Nephron progenitor cell (in vitro differentiated cells): ENCODE data around the gene PITPNC1.

Experiments
- DNase-seq: peaks from one replicate; pipeline ENCODE4 v3.0.0; 2021
- H3K27ac Mint-ChIP-seq: 2 replicates; pipeline ENCODE4 v1.8.0; 2021; ENCODE audit warnings: mild to moderate bottlenecking, moderate library complexity, mixed read lengths
- H3K27me3 Mint-ChIP-seq: 2 replicates; pipeline ENCODE4 v1.8.0; 2021; ENCODE audit warnings: mild to moderate bottlenecking, low read depth, mixed read lengths; ENCODE audit not compliant: poor library complexity
- H3K36me3 Mint-ChIP-seq: 2 replicates; pipeline ENCODE4 v1.8.0; 2021; ENCODE audit warnings: low read depth, mixed read lengths
- H3K4me1 Mint-ChIP-seq: 2 replicates; pipeline ENCODE4 v1.8.0; 2021; ENCODE audit warnings: mixed read lengths
- H3K4me3 Mint-ChIP-seq: 2 replicates; pipeline ENCODE4 v1.8.0; 2021; ENCODE audit warnings: mild to moderate bottlenecking, moderate library complexity, mixed read lengths
- H3K9me3 Mint-ChIP-seq: 2 replicates; pipeline ENCODE4 v1.8.0; 2021; ENCODE audit warnings: mild to moderate bottlenecking, moderate library complexity, mixed read lengths
- TF ChIP-seq, protein P1 (sequence below): fragments of 200-600 bp; sonication (generic); IDR thresholded peaks from 2 replicates; pipeline ENCODE4 v1.5.0; 2021; ENCODE audit warnings: antibody characterized with exemption

PITPNC1 gene

DNA sequence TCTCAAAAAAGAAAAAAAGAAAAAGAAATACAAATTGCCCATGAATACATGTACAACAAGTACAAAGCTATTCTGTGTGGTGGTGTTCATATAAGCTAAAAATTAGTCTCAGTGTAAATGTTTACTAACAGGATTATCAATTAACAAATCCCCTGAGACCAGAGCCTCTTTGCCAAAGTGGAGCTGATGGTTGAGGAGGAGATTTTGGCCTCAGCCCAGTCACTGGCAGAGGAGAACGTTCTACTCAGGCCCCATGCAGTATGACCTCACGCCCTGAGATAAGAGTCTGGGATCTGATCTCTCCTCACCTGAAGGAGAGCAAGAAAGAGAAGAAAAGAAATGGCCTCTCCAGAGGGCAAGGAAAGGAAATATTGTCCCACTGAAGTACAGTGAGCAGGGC, 305.1 kb downstream of the PITPNC1 start:
- H3K9me3 Mint-ChIP-seq = no peaks in the 10 kb centered on the region
- no peak overlapping the region for H3K4me3 Mint-ChIP-seq
- peaks cover 4% of the 10 kb centered on the region for H3K36me3 Mint-ChIP-seq
- H3K4me1 Mint-ChIP-seq = peaks cover 15% of the 10 kb centered on the region
- DNase-seq = no peak
- no peaks in the 10 kb centered on the region for H3K27me3 Mint-ChIP-seq
- TF ChIP-seq, protein P1, sequence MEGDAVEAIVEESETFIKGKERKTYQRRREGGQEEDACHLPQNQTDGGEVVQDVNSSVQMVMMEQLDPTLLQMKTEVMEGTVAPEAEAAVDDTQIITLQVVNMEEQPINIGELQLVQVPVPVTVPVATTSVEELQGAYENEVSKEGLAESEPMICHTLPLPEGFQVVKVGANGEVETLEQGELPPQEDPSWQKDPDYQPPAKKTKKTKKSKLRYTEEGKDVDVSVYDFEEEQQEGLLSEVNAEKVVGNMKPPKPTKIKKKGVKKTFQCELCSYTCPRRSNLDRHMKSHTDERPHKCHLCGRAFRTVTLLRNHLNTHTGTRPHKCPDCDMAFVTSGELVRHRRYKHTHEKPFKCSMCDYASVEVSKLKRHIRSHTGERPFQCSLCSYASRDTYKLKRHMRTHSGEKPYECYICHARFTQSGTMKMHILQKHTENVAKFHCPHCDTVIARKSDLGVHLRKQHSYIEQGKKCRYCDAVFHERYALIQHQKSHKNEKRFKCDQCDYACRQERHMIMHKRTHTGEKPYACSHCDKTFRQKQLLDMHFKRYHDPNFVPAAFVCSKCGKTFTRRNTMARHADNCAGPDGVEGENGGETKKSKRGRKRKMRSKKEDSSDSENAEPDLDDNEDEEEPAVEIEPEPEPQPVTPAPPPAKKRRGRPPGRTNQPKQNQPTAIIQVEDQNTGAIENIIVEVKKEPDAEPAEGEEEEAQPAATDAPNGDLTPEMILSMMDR = no peak
- H3K27ac Mint-ChIP-seq = no peak overlapping the region

- peaks cover 3% of the 10 kb centered on the region for H3K27me3 Mint-ChIP-seq
- H3K27ac Mint-ChIP-seq = no peak overlapping the region
- H3K36me3 Mint-ChIP-seq = no peaks in the 10 kb centered on the region
- H3K4me1 Mint-ChIP-seq = peaks cover 10% of the 10 kb centered on the region
- H3K9me3 Mint-ChIP-seq = no peaks in the 10 kb centered on the region
- no peak overlapping the region for H3K4me3 Mint-ChIP-seq
- no peak for DNase-seq
- TF ChIP-seq, protein P1 = no peak
These were observed 308.3 kb downstream of the PITPNC1 start for GRCh38 chr17:67685351-67685750.

GRCh38 chr17:67686241-67686640, 309.2 kb downstream of the PITPNC1 start:
- Mint-ChIP-seq H3K4me3 (no peak overlapping the region), H3K27ac (no peak overlapping the region), H3K36me3 (no peaks in the 10 kb centered on the region), H3K9me3 (no peaks in the 10 kb centered on the region), H3K27me3 (peaks cover 3% of the 10 kb centered on the region), H3K4me1 (peaks cover 7% of the 10 kb centered on the region)
- DNase-seq = no peak
- TF ChIP-seq, protein P1 = no peak

DNA sequence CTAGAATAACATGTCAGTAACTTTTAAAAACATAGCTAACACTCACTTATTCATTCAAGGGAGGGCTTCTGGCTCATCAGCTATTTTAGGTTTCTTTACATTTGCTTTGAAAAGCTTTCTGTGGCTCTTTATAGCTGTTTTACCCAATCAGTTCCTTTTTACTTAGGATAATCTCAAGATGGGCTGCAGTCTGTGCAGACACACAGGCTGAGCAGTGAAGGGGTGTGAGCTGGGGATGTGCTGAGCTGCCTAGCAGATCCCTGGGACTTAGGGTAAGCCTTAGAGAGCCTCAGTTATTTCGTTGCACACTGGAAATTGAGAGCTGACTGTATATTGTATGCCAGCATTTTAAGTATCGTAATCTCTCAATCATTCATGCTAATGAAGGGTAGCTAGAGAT, 310.4 kb downstream of the PITPNC1 start:
- H3K36me3 Mint-ChIP-seq = peaks cover 9% of the 10 kb centered on the region
- H3K4me1 Mint-ChIP-seq = peaks cover 7% of the 10 kb centered on the region
- no peak overlapping the region for H3K4me3 Mint-ChIP-seq
- no peaks in the 10 kb centered on the region for H3K9me3 Mint-ChIP-seq
- no peak overlapping the region for H3K27ac Mint-ChIP-seq
- TF ChIP-seq, protein P1 = no peak
- DNase-seq = no peak
- H3K27me3 Mint-ChIP-seq = peaks cover 4% of the 10 kb centered on the region

DNA sequence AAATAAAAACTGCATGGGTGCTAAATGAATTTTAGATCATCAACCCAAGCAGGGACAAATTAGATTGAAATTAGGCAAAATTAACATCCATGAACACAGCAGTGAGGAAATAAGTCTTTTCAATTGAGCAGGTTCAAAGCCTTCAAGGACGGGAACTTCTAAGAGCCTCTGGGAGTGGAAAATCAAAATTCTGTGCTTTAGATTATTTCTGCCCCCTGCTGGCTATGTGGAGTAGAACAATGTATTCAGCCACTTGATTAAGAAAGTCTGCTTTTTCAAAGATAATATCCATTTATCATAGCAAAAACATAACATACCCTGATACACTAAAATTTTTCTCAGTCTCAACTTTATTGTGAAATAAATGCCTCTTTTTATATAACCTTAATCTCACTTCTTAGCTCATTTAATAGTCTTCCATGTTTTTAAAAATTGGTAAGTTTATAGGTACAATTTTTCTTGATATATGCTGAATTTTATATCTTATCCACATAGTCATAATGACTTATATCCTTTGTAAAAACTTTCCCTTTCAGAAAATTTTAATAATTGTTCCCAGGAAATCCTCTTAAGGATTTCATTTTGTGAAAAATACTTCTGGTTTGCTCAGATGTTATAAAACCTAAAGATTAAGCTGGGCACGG, 312.6 kb downstream of the PITPNC1 start:
- Mint-ChIP-seq H3K36me3 (peaks cover 26% of the 10 kb centered on the region), H3K9me3 (peaks cover 7% of the 10 kb centered on the region), H3K4me1 (peaks cover 7% of the 10 kb centered on the region), H3K27ac (no peak overlapping the region), H3K27me3 (peaks cover 8% of the 10 kb centered on the region), H3K4me3 (no peak overlapping the region)
- DNase-seq = peak; percentile 46
- TF ChIP-seq, protein P1 = peak; percentile 81

- no peak overlapping the region for H3K27ac Mint-ChIP-seq
These were observed 316.7 kb downstream of the PITPNC1 start for GRCh38 chr17:67693811-67694210.

More at GRCh38 chr17:67693811-67694210, 316.7 kb downstream of the PITPNC1 start:
- TF ChIP-seq, protein P1 = no peak
- no peak overlapping the region for H3K4me3 Mint-ChIP-seq
- no peak for DNase-seq
- H3K27me3 Mint-ChIP-seq = peaks cover 5% of the 10 kb centered on the region
- peaks cover 26% of the 10 kb centered on the region for H3K36me3 Mint-ChIP-seq
- H3K4me1 Mint-ChIP-seq = no peaks in the 10 kb centered on the region
- peaks cover 7% of the 10 kb centered on the region for H3K9me3 Mint-ChIP-seq
